A549 treated with ZK216348 at 1 μM for 4 hours (cell line): ENCODE data around the gene PPP1R15B. TPM values are rescaled to one million over a fixed set of nuclear protein-coding genes. Genes with fewer than 3 reads are reported as not detected.

ENCODE experiments used
- total RNA-seq: library from RNA; stranded (reverse); fragments of 200-300 nt; extraction: Qiagen RNA extraction; gene quantifications from 5 replicates; pipeline ENCODE4 v1.2.3, GENCODE V29; 2022; ENCODE audit warnings: low read depth

PPP1R15B gene
- total RNA-seq: 19.0 to 31.9 TPM (median 25.8 TPM) in 5 replicates

GRCh38 chr1:204411451-204412204, at the start of gene PPP1R15B:
Gene PPP1R15B (minus strand): TSS chr1:204411817. CDS start chr1:204411411, 406 bp downstream.

GRCh38 chr1:204359474-204360255, 52.0 kb downstream of the PPP1R15B start, which contains the start of gene PLEKHA6:
Gene PLEKHA6 (minus strand): TSS chr1:204359929. CDS start chr1:204273727, 86,202 bp downstream.

Other genes with a start within 250 kb of the PPP1R15B start
- not detected in 5 replicates for gene REN, start 245.5 kb downstream of the PPP1R15B start, total RNA-seq
- gene KISS1, start 215.3 kb downstream of the PPP1R15B start, total RNA-seq: 0.48 to 0.56 TPM in 2 of 5 replicates, not detected in the others
- gene GOLT1A, start 197.8 kb downstream of the PPP1R15B start, total RNA-seq: 4.0 to 6.3 TPM (median 4.8 TPM) in 5 replicates
- gene PLEKHA6, start 51.9 kb downstream of the PPP1R15B start, total RNA-seq: 20.4 to 35.4 TPM (median 29.9 TPM) in 5 replicates
- 4.1 to 9.2 TPM (median 8.3 TPM) in 5 replicates for gene PIK3C2B, start 83.0 kb upstream of the PPP1R15B start, total RNA-seq
- 2.8 to 7.9 TPM (median 6.0 TPM) in 5 replicates for gene MDM4, start 104.6 kb upstream of the PPP1R15B start, total RNA-seq